Loucy (cell line): ENCODE measurements around the gene CADM1.

Experiments used
- H2AFZ ChIP-seq: fragments of 200-600 bp; sonication (generic); 2 replicates; pipeline ENCODE4 v1.6.0; 2016; ENCODE audit warnings: antibody characterized with exemption, mild to moderate bottlenecking, low read length, moderate library complexity
- H3F3A ChIP-seq: fragments of 200-600 bp; 2 replicates; pipeline ENCODE4 v1.6.0; 2016; ENCODE audit warnings: antibody characterized with exemption, low read depth, mild to moderate bottlenecking
- H3K27me3 ChIP-seq: fragments of 200-600 bp; sonication (generic); 2 replicates; pipeline ENCODE4 v1.6.1; 2014; ENCODE audit warnings: low read length, mild to moderate bottlenecking; ENCODE audit not compliant: insufficient read depth, poor library complexity, severe bottlenecking
- H3K36me3 ChIP-seq: fragments of 200-600 bp; sonication (generic); 2 replicates; pipeline ENCODE4 v1.6.1; 2016; ENCODE audit warnings: low read length; ENCODE audit not compliant: insufficient read depth
- H3K4me1 ChIP-seq: fragments of 200-600 bp; sonication (generic); 2 replicates; pipeline ENCODE4 v1.5.1; 2014; ENCODE audit warnings: low read length, mild to moderate bottlenecking; ENCODE audit not compliant: insufficient read depth, poor library complexity, severe bottlenecking
- H3K4me2 ChIP-seq: fragments of 200-600 bp; sonication (generic); 2 replicates; pipeline ENCODE4 v1.6.0; 2014; ENCODE audit warnings: antibody characterized with exemption, low read length, low read depth, mild to moderate bottlenecking; ENCODE audit not compliant: poor library complexity, severe bottlenecking
- H3K4me3 ChIP-seq: fragments of 200-600 bp; sonication (generic); 2 replicates; pipeline ENCODE4 v1.5.1; 2014; ENCODE audit warnings: low read length, mild to moderate bottlenecking, mixed read lengths; ENCODE audit not compliant: poor library complexity, severe bottlenecking
- H3K79me2 ChIP-seq: fragments of 200-600 bp; sonication (generic); 2 replicates; pipeline ENCODE4 v1.6.1; 2014; ENCODE audit warnings: low read length; ENCODE audit not compliant: insufficient read depth
- H3K9ac ChIP-seq: fragments of 200-600 bp; sonication (generic); 2 replicates; pipeline ENCODE4 v1.6.0; 2014; ENCODE audit warnings: mild to moderate bottlenecking, low read depth, low read length, moderate library complexity; ENCODE audit not compliant: poor library complexity, severe bottlenecking
- H3K9me2 ChIP-seq: fragments of 200-600 bp; sonication (generic); replicated peaks from 2 replicates; pipeline ENCODE4 v1.6.1; 2016; ENCODE audit warnings: low read depth, low read length, mixed read lengths
- H3K9me3 ChIP-seq: fragments of 200-600 bp; sonication (generic); 2 replicates; pipeline ENCODE4 v1.6.1; 2014; ENCODE audit warnings: mild to moderate bottlenecking, antibody characterized with exemption, low read length, low read depth; ENCODE audit not compliant: insufficient read depth
- H4K20me1 ChIP-seq: fragments of 200-600 bp; sonication (generic); 2 replicates; pipeline ENCODE4 v1.6.0; 2014; ENCODE audit warnings: antibody characterized with exemption, low read length, mild to moderate bottlenecking; ENCODE audit not compliant: insufficient read depth, poor library complexity, severe bottlenecking
- EZH2phosphoT487 ChIP-seq: fragments of 200-600 bp; IDR thresholded peaks from 2 replicates; pipeline ENCODE4 v1.6.1; 2018; ENCODE audit warnings: antibody characterized with exemption, mild to moderate bottlenecking, moderate library complexity, borderline replicate concordance
- TF ChIP-seq, protein P1 (sequence below): fragments of 200-600 bp; sonication (generic); conservative IDR thresholded peaks from 2 replicates; pipeline ENCODE4 v1.5.1; 2014; ENCODE audit warnings: mild to moderate bottlenecking, antibody characterized with exemption, low read length

The CADM1 gene

DNA sequence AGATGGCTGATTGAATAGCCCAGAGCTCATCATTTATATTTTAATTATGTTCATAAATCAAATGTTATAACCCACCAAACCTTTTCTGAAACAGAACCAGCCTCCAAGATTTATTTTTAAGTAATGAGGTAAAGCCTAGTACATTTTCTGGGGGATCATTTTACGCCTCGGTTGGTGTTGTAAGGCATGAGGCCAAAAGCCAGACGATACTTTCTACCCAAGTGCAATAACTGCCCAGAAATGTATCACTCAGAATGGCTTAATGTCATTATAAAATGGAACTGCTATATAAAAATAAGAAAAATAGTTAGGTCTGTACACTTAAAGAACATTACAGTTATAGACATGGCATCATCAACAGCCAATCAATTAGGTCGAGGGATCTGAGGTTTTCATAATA lies 283.3 kb downstream of the CADM1 start:
- Histone ChIP-seq H3K9me3 (no peaks in the 10 kb centered on the region), H3K4me2 (no peak overlapping the region), H2AFZ (no peak overlapping the region), H3K79me2 (no peaks in the 10 kb centered on the region), H3K36me3 (no peaks in the 10 kb centered on the region), H3K9me2 (no peaks in the 10 kb centered on the region), H3F3A (no peaks in the 10 kb centered on the region), H3K4me3 (no peak overlapping the region), H3K27me3 (no peaks in the 10 kb centered on the region), H3K9ac (no peak overlapping the region), H4K20me1 (no peaks in the 10 kb centered on the region), H3K4me1 (no peaks in the 10 kb centered on the region)
- TF ChIP-seq, protein P1, sequence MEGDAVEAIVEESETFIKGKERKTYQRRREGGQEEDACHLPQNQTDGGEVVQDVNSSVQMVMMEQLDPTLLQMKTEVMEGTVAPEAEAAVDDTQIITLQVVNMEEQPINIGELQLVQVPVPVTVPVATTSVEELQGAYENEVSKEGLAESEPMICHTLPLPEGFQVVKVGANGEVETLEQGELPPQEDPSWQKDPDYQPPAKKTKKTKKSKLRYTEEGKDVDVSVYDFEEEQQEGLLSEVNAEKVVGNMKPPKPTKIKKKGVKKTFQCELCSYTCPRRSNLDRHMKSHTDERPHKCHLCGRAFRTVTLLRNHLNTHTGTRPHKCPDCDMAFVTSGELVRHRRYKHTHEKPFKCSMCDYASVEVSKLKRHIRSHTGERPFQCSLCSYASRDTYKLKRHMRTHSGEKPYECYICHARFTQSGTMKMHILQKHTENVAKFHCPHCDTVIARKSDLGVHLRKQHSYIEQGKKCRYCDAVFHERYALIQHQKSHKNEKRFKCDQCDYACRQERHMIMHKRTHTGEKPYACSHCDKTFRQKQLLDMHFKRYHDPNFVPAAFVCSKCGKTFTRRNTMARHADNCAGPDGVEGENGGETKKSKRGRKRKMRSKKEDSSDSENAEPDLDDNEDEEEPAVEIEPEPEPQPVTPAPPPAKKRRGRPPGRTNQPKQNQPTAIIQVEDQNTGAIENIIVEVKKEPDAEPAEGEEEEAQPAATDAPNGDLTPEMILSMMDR = no peak
- no peak for TF ChIP-seq EZH2phosphoT487

DNA sequence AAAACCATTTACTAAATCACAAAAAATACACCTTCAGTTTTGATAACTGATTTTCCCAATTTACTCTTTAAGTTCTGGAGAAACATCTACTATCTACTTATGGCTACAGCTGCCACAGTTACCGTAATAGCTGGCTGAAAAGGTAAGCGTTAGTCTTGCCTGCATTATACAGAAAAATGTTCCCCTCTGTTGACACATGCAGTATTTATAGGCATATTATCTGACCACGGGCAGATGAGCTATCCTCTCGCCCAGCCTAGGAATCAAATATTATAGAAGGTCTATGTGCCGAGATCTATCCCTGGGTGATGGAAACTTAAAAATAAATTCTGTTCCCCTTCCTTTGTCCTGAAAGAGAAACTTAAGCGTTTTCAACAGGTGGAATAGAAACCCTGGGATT lies 283.8 kb downstream of the CADM1 start:
- Histone ChIP-seq H3K4me3 (no peak overlapping the region), H3K27me3 (no peaks in the 10 kb centered on the region), H3K9me3 (no peaks in the 10 kb centered on the region), H3K4me2 (no peak overlapping the region), H3F3A (no peaks in the 10 kb centered on the region), H3K9ac (no peak overlapping the region), H3K79me2 (no peaks in the 10 kb centered on the region), H4K20me1 (no peaks in the 10 kb centered on the region), H3K36me3 (no peaks in the 10 kb centered on the region), H3K4me1 (no peaks in the 10 kb centered on the region), H2AFZ (no peak overlapping the region), H3K9me2 (no peaks in the 10 kb centered on the region)
- TF ChIP-seq, protein P1 = no peak
- no peak for TF ChIP-seq EZH2phosphoT487

DNA sequence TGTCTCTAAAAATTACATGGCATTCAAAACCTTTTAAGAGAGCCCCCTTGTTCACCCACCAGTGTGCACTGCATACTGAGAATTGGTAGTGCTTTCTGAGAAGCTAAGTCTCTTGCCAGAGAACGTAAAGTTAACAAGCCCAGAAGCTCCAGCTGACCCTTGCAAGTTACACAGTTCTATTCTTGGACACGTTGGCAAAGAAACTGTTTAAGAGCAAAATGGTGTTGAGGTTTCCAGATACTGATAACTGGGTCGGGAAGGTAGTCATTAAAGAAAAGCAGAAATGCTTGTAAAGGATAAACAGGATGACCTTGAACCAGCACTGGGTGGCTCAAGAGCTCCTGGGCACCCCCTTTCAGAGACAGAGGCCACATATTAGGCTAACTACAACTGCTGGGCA lies 284.8 kb downstream of the CADM1 start:
- no peaks in the 10 kb centered on the region for H3K36me3 ChIP-seq
- H3K79me2 ChIP-seq = no peaks in the 10 kb centered on the region
- H3K9ac ChIP-seq = no peak overlapping the region
- no peaks in the 10 kb centered on the region for H3K27me3 ChIP-seq
- H2AFZ ChIP-seq = no peak overlapping the region; the same call in 1 of the 2 replicates
- no peaks in the 10 kb centered on the region for H3K4me1 ChIP-seq
- no peak overlapping the region for H3K4me3 ChIP-seq
- no peaks in the 10 kb centered on the region for H4K20me1 ChIP-seq
- TF ChIP-seq EZH2phosphoT487 = no peak
- TF ChIP-seq, protein P1 = no peak
- H3F3A ChIP-seq = no peaks in the 10 kb centered on the region
- H3K9me3 ChIP-seq = no peaks in the 10 kb centered on the region
- H3K4me2 ChIP-seq = no peak overlapping the region
- no peaks in the 10 kb centered on the region for H3K9me2 ChIP-seq
